Esophagus squamous epithelium (tissue), 5 donors: ENCODE data around the gene GTPBP6. TPM values are rescaled to one million over a fixed set of nuclear protein-coding genes. Genes with fewer than 3 reads are reported as not detected.

ENCODE experiments used
- DNase-seq: peaks from one replicate; lab custom pipeline; 2025; lab: John Stamatoyannopoulos, UW
- H3K27ac ChIP-seq, 4 donors: fragments of 200-600 bp; sonication (generic); one replicate each; pipeline ENCODE4 v1.5.1; 2016 to 2019; ENCODE audit warnings: mild to moderate bottlenecking in 1 of 4
- H3K27me3 ChIP-seq, 4 donors: fragments of 200-600 bp; sonication (generic); 1 replicate in 3 of 4; 2 replicates in 1 of 4; pipeline versions ENCODE4 v1.5.1 to v1.6.0; 2017 to 2021; ENCODE audit warnings: antibody characterized with exemption in 1 of 4
- H3K36me3 ChIP-seq, 3 donors: fragments of 200-600 bp; sonication (generic); one replicate each; pipeline ENCODE4 v1.5.1; 2016 to 2019
- H3K4me1 ChIP-seq, 3 donors: fragments of 200-600 bp; sonication (generic); one replicate each; pipeline ENCODE4 v1.5.1; 2017 to 2019
- H3K4me3 ChIP-seq, 4 donors: fragments of 200-600 bp; sonication (generic); 1 replicate in 3 of 4; 2 replicates in 1 of 4; pipeline ENCODE4 v1.5.1; 2016 to 2019; ENCODE audit warnings: mild to moderate bottlenecking in 2 of 4, moderate library complexity in 1 of 4
- H3K9me3 ChIP-seq, 3 donors: fragments of 200-600 bp; sonication (generic); one replicate each; pipeline ENCODE4 v1.5.1; 2016 to 2019
- POLR2A ChIP-seq, 4 donors: fragments of 450-650 bp; IDR thresholded peaks; one replicate each; pipeline ENCODE4 v1.6.1; 2017; ENCODE audit warnings: antibody characterized with exemption in 4 of 4, mild to moderate bottlenecking in 4 of 4, moderate library complexity in 3 of 4
- WGBS, 2 donors: methylation state at CpG; one replicate each; pipeline ENCODE4 v1.1.5; 2018; 5-methylcytosine and 5-hydroxymethylcytosine counted together
- intact Hi-C: fragments of 100-400 bp; cut with DNase I; formaldehyde crosslinking; loops from one replicate; pipeline ENCODE4 v1.15.0; 2022
- total RNA-seq, 4 donors: library from RNA; depleted of rRNA; stranded (reverse); fragments of >200 nt; gene quantifications; one replicate each; pipeline ENCODE4 v1.1.0, GENCODE V29; 2016
- TF ChIP-seq, protein P1 (sequence below), 6 experiments: fragments of 450-650 bp in 4 of 6; fragments of 200-600 bp in 2 of 6; sonication (generic) in 2 of 6; IDR thresholded peaks; one replicate each; pipeline ENCODE4 v1.5.1; 2016 to 2019; ENCODE audit warnings: antibody characterized with exemption in 6 of 6, mild to moderate bottlenecking in 4 of 6, moderate library complexity in 4 of 6
- donor health status: DM: yes; HTN: yes; CAD: no.

The GTPBP6 gene
- total RNA-seq, 4 donors from 2014 or later = 22.2 to 45.4 (median 28.0) TPM

- 83 to 88% methylated on average over 7 to 29 of the region's 53 CpGs for WGBS, 2 donors
- no peak for DNase-seq
- Histone ChIP-seq H3K36me3 (peaks cover 0 to 75% (median 0%) of the 10 kb centered on the region in 3 donors), H3K9me3 (no peaks in the 10 kb centered on the region), H3K4me1 (no peaks in the 10 kb centered on the region), H3K4me3 (no peak overlapping the region), H3K27me3 (no peaks in the 10 kb centered on the region), H3K27ac (no peak overlapping the region)
- intact Hi-C loops = no loop called here
- TF ChIP-seq, protein P1, sequence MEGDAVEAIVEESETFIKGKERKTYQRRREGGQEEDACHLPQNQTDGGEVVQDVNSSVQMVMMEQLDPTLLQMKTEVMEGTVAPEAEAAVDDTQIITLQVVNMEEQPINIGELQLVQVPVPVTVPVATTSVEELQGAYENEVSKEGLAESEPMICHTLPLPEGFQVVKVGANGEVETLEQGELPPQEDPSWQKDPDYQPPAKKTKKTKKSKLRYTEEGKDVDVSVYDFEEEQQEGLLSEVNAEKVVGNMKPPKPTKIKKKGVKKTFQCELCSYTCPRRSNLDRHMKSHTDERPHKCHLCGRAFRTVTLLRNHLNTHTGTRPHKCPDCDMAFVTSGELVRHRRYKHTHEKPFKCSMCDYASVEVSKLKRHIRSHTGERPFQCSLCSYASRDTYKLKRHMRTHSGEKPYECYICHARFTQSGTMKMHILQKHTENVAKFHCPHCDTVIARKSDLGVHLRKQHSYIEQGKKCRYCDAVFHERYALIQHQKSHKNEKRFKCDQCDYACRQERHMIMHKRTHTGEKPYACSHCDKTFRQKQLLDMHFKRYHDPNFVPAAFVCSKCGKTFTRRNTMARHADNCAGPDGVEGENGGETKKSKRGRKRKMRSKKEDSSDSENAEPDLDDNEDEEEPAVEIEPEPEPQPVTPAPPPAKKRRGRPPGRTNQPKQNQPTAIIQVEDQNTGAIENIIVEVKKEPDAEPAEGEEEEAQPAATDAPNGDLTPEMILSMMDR (IDR thresholded peaks at IDR 0.05) = no peak
- TF ChIP-seq POLR2A (IDR thresholded peaks at IDR 0.05) = no peak
These were observed 19.8 kb upstream of the GTPBP6 start for GRCh38 chrX:338281-338835.

- no peaks in the 10 kb centered on the region for H3K4me1 ChIP-seq
- H3K9me3 ChIP-seq = no peaks in the 10 kb centered on the region
- WGBS, 2 donors = 80 to 89% methylated on average over 16 to 17 of the region's 38 CpGs
- H3K27me3 ChIP-seq = peaks cover 0 to under 1% (median 0%) of the 10 kb centered on the region in 4 donors
- no peak overlapping the region for H3K27ac ChIP-seq
- intact Hi-C loops = no loop called here
- no peak overlapping the region for H3K4me3 ChIP-seq
- peaks cover 0 to 83% (median 0%) of the 10 kb centered on the region in 3 donors for H3K36me3 ChIP-seq
- no peak for DNase-seq
- TF ChIP-seq, protein P1 (IDR thresholded peaks at IDR 0.05) = no peak
- TF ChIP-seq POLR2A (IDR thresholded peaks at IDR 0.05) = no peak
These were observed 18.8 kb upstream of the GTPBP6 start for GRCh38 chrX:337331-337831.

DNA sequence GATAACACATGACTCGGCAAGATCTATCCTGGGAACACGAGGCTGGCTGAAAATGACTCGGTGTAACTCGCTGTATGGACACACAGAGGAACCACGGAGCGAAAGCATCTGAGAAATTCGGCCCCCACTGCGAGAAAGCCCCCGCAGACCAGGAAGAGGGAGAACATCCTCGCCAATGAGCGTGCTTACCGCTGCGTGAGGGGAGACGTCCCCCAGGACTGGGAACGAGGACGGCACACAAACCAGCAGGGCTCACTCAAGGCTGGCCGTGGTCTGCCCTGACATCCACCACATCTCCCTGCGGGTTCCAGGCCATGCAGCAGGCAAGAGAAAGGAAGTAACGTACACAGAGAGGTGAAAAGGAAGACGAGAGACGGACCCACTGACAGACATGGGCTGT lies 17.6 kb upstream of the GTPBP6 start:
- TF ChIP-seq, protein P1 (IDR thresholded peaks at IDR 0.05) = no peak
- TF ChIP-seq POLR2A (IDR thresholded peaks at IDR 0.05) = no peak
- WGBS, 2 donors = 86 to 98% methylated on average over 9 to 21 of the region's 21 CpGs
- intact Hi-C loops = no loop called here
- H3K4me3 ChIP-seq = no peak overlapping the region
- peaks cover 0 to 12% (median under 1%) of the 10 kb centered on the region in 4 donors for H3K27me3 ChIP-seq
- DNase-seq = no peak
- H3K36me3 ChIP-seq = peaks cover 0 to 74% (median 0%) of the 10 kb centered on the region in 3 donors
- peaks cover 0 to 8% (median 6%) of the 10 kb centered on the region in 3 donors for H3K4me1 ChIP-seq
- H3K27ac ChIP-seq = no peak overlapping the region
- H3K9me3 ChIP-seq = no peaks in the 10 kb centered on the region

DNA sequence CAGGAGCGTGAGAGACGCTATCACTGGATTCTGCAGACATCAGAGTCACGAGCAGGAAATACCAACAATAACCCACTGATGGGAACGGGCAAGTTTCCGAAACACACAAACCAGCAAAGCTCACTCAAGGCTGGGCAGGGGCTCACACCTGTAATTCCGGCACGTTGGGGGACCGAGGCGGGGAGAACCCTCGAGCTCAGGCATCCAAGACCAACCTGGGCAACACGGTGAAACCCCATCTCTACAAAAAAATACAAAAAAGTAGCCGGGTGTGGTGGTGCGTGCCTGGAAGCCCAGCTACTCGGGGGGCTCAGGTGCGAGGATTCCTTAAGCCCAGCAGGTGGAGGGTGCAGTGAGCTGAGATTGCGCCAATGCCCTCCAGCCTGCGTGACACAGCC lies 17.2 kb upstream of the GTPBP6 start:
- intact Hi-C loops = no loop called here
- Histone ChIP-seq H3K4me3 (no peak overlapping the region), H3K27me3 (peaks cover 0 to 17% (median 3%) of the 10 kb centered on the region in 4 donors), H3K36me3 (peaks cover 0 to 69% (median 0%) of the 10 kb centered on the region in 3 donors), H3K4me1 (peaks cover 0 to 13% (median 10%) of the 10 kb centered on the region in 3 donors), H3K27ac (no peak overlapping the region), H3K9me3 (no peaks in the 10 kb centered on the region)
- DNase-seq = no peak
- TF ChIP-seq POLR2A (IDR thresholded peaks at IDR 0.05) = no peak
- TF ChIP-seq, protein P1 (IDR thresholded peaks at IDR 0.05) = no peak
- WGBS, 2 donors = 93 to 96% methylated on average over 10 of the region's 17 CpGs

DNA sequence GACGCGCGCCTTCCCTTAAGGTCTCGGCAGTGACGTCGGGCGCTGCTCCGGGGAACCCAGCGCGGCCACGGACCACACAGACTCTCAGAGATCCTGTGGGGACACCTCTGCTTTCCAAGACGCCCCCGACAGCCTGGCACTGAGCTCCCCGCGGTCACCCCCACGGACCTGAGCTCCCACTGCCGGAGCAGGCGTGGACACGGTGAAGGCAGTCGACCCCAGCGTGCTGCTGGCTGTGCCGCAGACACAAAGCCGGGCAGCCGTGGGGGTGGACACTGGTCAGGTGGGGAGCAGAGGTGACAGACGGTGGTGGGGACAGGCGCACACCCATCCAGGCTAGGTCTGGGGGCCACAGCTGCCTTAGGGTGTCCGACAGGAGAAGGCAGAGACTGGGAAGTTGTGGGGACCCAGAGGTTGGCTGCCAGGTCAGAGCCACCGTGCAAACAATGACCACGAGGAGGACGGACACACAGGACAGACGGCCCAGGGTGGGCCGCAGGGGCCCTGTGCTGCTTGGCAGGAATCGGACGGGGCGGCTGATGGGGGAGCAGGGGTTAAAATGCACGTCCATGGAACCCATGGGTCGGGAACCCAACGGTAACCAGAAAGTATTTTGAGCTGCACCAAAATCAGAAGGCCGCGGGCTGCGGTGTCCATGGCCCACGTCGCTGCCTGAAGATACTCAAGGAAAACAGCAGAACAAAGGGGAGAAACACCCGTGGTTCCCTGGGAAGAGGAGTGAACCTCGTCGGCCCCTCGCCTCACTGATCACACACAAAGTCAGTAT lies 16.6 kb upstream of the GTPBP6 start:
- DNase-seq = no peak
- intact Hi-C loops = no loop called here
- Histone ChIP-seq H3K4me1 (peaks cover 0 to 17% (median 10%) of the 10 kb centered on the region in 3 donors), H3K4me3 (no peak overlapping the region), H3K27me3 (peaks cover 0 to 23% (median 3%) of the 10 kb centered on the region in 4 donors), H3K27ac (no peak overlapping the region), H3K36me3 (peaks cover 0 to 66% (median 0%) of the 10 kb centered on the region in 3 donors), H3K9me3 (no peaks in the 10 kb centered on the region)
- TF ChIP-seq, protein P1 (IDR thresholded peaks at IDR 0.05) = no peak
- no peak for TF ChIP-seq POLR2A (IDR thresholded peaks at IDR 0.05)
- WGBS, 2 donors = 90 to 91% methylated on average over 16 to 25 of the region's 47 CpGs
